ENCODE results near the gene RNF144B.

DNA sequence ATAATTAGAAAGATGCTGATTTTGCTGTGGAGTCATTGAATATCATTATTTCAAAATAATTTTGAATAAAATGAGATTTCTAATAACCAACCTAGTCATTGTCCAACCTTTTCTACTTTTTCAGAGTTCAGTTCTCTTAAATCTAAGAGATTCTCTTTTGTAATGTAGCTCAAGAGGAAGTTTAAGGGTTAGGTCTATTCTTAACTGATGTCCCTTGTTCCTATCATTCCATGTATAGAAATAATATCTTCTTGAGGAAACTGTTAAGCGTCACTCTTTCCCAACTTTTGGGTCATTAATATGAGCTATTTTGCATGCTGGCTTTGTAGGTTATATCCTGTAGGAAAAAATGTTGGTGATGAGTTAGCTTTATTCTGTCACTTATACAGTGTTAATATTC, 27.0 kb downstream of the RNF144B start:
- TF ChIP-seq CTCF (IDR thresholded peaks at IDR 0.05) (no peak), POLR2A (IDR thresholded peaks at IDR 0.05) (no peak)
